CD4-positive, alpha-beta T cell (primary cell): ENCODE results near the gene CFAP141. TPM values are rescaled to one million over a fixed set of nuclear protein-coding genes. Genes with fewer than 3 reads are reported as not detected.

Source experiments
- ATAC-seq: fragments of 200-7000 bp; cut with Tn5 transposase; one replicate; pipeline ENCODE4 v1.10.0; 2022; ENCODE audit warnings: mild to moderate bottlenecking; ENCODE audit not compliant: poor library complexity
- CTCF ChIA-PET: fragments of 350-600 bp; sonication (Branson Sonifier 250); formaldehyde crosslinking; loops from one replicate; lab custom pipeline; 2021; ENCODE audit warnings: antibody characterized with exemption, inconsistent platforms; lab: Charles Lee
- POLR2A ChIA-PET: fragments of 350-600 bp; sonication (Branson Sonifier 250); formaldehyde crosslinking; loops from one replicate; lab custom pipeline; 2021; ENCODE audit warnings: antibody characterized with exemption, inconsistent platforms; lab: Charles Lee
- DNase-seq, 14 experiments: peaks; one replicate each; pipeline ENCODE4 v3.0.0-alpha.2; 2013 to 2020; ENCODE audit warnings: mixed read lengths in 2 of 14
- H3K27ac ChIP-seq, 2 donors: one replicate each; pipeline versions ENCODE4 v1.5.1 to v1.7.0; 2013; ENCODE audit warnings: low read length in 2 of 2, low read depth in 1 of 2, mild to moderate bottlenecking in 1 of 2
- H3K27me3 ChIP-seq, 2 experiments: 1 replicate in 1 of 2; 2 replicates in 1 of 2; pipeline versions ENCODE4 v1.6.1 to v1.7.0; 2013; ENCODE audit warnings: low read length in 2 of 2, control low read depth in 1 of 2, mild to moderate bottlenecking in 1 of 2, moderate library complexity in 1 of 2; ENCODE audit not compliant: insufficient read depth in 2 of 2, control insufficient read depth in 1 of 2
- H3K36me3 ChIP-seq: one replicate; pipeline ENCODE4 v1.6.1; 2013; ENCODE audit warnings: low read length, control low read depth; ENCODE audit not compliant: insufficient read depth
- H3K4me1 ChIP-seq: one replicate; pipeline ENCODE4 v1.6.1; 2013; ENCODE audit warnings: low read length, control low read depth; ENCODE audit not compliant: insufficient read depth
- H3K4me3 ChIP-seq: one replicate; pipeline ENCODE4 v1.5.1; 2013; ENCODE audit warnings: mild to moderate bottlenecking, low read length, moderate library complexity
- H3K9me3 ChIP-seq, 2 experiments: 1 replicate in 1 of 2; 2 replicates in 1 of 2; pipeline versions ENCODE4 v1.6.1 to v1.7.0; 2013; ENCODE audit warnings: low read length in 2 of 2, mild to moderate bottlenecking in 2 of 2, control low read depth in 1 of 2, moderate library complexity in 1 of 2; ENCODE audit not compliant: control insufficient read depth in 1 of 2, insufficient read depth in 1 of 2
- H3K27ac Mint-ChIP-seq: one replicate; pipeline ENCODE4 v1.8.0; 2020; ENCODE audit warnings: mixed read lengths
- H3K27me3 Mint-ChIP-seq: one replicate; pipeline ENCODE4 v1.8.0; 2021; ENCODE audit warnings: mixed read lengths
- H3K36me3 Mint-ChIP-seq: one replicate; pipeline ENCODE4 v1.8.0; 2021; ENCODE audit warnings: low read depth, mixed read lengths
- H3K4me1 Mint-ChIP-seq: one replicate; pipeline ENCODE4 v1.8.0; 2021; ENCODE audit warnings: low read depth, mixed read lengths
- H3K4me3 Mint-ChIP-seq: one replicate; pipeline ENCODE4 v1.8.0; 2020; ENCODE audit warnings: mild to moderate bottlenecking, mixed read lengths
- H3K9me3 Mint-ChIP-seq: one replicate; pipeline ENCODE4 v1.8.0; 2020; ENCODE audit warnings: mixed read lengths
- CTCF ChIP-seq: fragments of 200-600 bp; IDR thresholded peaks from one replicate; pipeline ENCODE4 v1.8.0; 2022; ENCODE audit warnings: antibody characterized with exemption, mild to moderate bottlenecking
- intact Hi-C, 2 experiments: fragments of 100-400 bp; cut with DNase I in 1 of 2; cut with micrococcal nuclease in 1 of 2; formaldehyde crosslinking; loops; one replicate each; pipeline versions ENCODE4 v1.15.1 to v1.9.0; 2023 to 2025; cut with DNase I, micrococcal nuclease
- total RNA-seq, 174 experiments: library from RNA in 2 of 174; stranded (reverse) in 2 of 174; gene quantifications; one replicate each; pipeline ENCODE4 v1.2.3 and lab custom pipeline; 2021 to 2026

CFAP141 gene
- total RNA-seq, 2 experiments from 2014 or later: not detected

GRCh38 chr1:154198756-154199562, 7.2 kb downstream of the CFAP141 start:
- Histone ChIP-seq H3K36me3 (no peaks in the 10 kb centered on the region), H3K4me1 (peaks cover 3% of the 10 kb centered on the region), H3K9me3 (no peaks in the 10 kb centered on the region), H3K4me3 (no peak overlapping the region), H3K27ac (no peak overlapping the region), H3K27me3 (no peaks in the 10 kb centered on the region)
- H3K27ac Mint-ChIP-seq: no peak overlapping the region
- peak; percentile 71 for TF ChIP-seq CTCF
- ChIA-PET POLR2A (interaction anchor here (0.8 to 2.7 kb wide), 5 partner anchors 18 to 208 kb away, joined by 3 to 16 read pairs (median 4); partner anchors contain the start of gene UBAP2L), CTCF (interaction anchor here (0.8 to 2.7 kb wide), 10 partner anchors 8 to 147 kb away, joined by 3 to 16 read pairs (median 3); partner anchors contain the start of gene HAX1)
- DNase-seq: peak in 11 of 14 experiments; percentile 5 to 81 (median 30)
- intact Hi-C loops: loop anchor here (1.0 to 10.0 kb wide), 5 partner anchors 73 to 356 kb away; partner anchors contain the start of genes HAX1 (in 2 of the 2) and UBE2Q1 (in 1 of the 2)
- H3K4me3 Mint-ChIP-seq: no peak overlapping the region
- ATAC-seq: peak; percentile 90
- no peaks in the 10 kb centered on the region for H3K36me3 Mint-ChIP-seq
- no peaks in the 10 kb centered on the region for H3K4me1 Mint-ChIP-seq
- H3K27me3 Mint-ChIP-seq: peaks cover 3% of the 10 kb centered on the region
- no peaks in the 10 kb centered on the region for H3K9me3 Mint-ChIP-seq

- Histone ChIP-seq H3K4me3 (no peak overlapping the region), H3K36me3 (no peaks in the 10 kb centered on the region), H3K27ac (no peak overlapping the region), H3K9me3 (no peaks in the 10 kb centered on the region), H3K27me3 (peaks cover 0 to 17% of the 10 kb centered on the region in 2 experiments), H3K4me1 (no peaks in the 10 kb centered on the region)
- TF ChIP-seq CTCF: no peak
- H3K4me3 Mint-ChIP-seq: no peak overlapping the region
- ATAC-seq (no peak), DNase-seq (no peak)
- H3K27ac Mint-ChIP-seq: no peak overlapping the region
- intact Hi-C loops: loop anchor here in 1 of 2 experiments (10.0 kb wide), 1 partner anchor 361 kb away; the partner anchor contains the start of gene UBE2Q1
- H3K4me1 Mint-ChIP-seq: no peaks in the 10 kb centered on the region
- peaks cover 20% of the 10 kb centered on the region for H3K27me3 Mint-ChIP-seq
- no peaks in the 10 kb centered on the region for H3K9me3 Mint-ChIP-seq
- ChIA-PET POLR2A (no interaction called here), CTCF (no interaction called here)
- no peaks in the 10 kb centered on the region for H3K36me3 Mint-ChIP-seq
These were observed 12.3 kb downstream of the CFAP141 start for GRCh38 chr1:154193821-154194220.

- intact Hi-C loops: loop anchor here in 1 of 2 experiments (10.0 kb wide), 1 partner anchor 362 kb away; the partner anchor contains the start of gene UBE2Q1
- Mint-ChIP-seq H3K27me3 (peaks cover 25% of the 10 kb centered on the region), H3K4me3 (no peak overlapping the region), H3K4me1 (no peaks in the 10 kb centered on the region), H3K9me3 (no peaks in the 10 kb centered on the region), H3K36me3 (no peaks in the 10 kb centered on the region), H3K27ac (no peak overlapping the region)
- Histone ChIP-seq H3K4me1 (no peaks in the 10 kb centered on the region), H3K9me3 (no peaks in the 10 kb centered on the region), H3K27me3 (peaks cover 0 to 17% of the 10 kb centered on the region in 2 experiments), H3K4me3 (no peak overlapping the region), H3K27ac (no peak overlapping the region), H3K36me3 (no peaks in the 10 kb centered on the region)
- ATAC-seq: no peak
- ChIA-PET CTCF (interaction anchor here (0.7 kb wide), 1 partner anchor 183 kb away, joined by 3 read pairs; no protein-coding TSS in a partner anchor), POLR2A (interaction anchor here (1.1 to 1.2 kb wide), 2 partner anchors 12 to 202 kb away, joined by 3 to 5 read pairs; partner anchors contain the start of gene RPS27)
- DNase-seq: no peak
- TF ChIP-seq CTCF: no peak
These were observed 13.7 kb downstream of the CFAP141 start for GRCh38 chr1:154192476-154192875.
